ENCODE measurements around the gene SSU72.

DNA sequence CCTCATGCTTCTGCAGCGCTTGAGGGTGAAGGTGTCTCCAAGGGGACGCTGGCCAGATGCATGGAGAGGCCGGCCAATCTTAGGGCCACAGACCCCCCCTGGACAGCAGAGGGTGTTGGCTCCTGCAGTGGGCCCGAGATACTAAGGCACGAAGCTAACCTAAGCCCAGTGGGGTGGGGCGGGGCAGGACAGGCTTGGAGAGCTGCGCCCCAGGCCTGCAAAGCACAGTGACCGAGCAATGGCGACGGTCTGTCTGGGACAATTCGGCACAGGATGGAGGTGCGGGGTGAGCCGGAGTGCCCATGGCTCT, 24.0 kb upstream of the SSU72 start:
- TF ChIP-seq, protein P1, sequence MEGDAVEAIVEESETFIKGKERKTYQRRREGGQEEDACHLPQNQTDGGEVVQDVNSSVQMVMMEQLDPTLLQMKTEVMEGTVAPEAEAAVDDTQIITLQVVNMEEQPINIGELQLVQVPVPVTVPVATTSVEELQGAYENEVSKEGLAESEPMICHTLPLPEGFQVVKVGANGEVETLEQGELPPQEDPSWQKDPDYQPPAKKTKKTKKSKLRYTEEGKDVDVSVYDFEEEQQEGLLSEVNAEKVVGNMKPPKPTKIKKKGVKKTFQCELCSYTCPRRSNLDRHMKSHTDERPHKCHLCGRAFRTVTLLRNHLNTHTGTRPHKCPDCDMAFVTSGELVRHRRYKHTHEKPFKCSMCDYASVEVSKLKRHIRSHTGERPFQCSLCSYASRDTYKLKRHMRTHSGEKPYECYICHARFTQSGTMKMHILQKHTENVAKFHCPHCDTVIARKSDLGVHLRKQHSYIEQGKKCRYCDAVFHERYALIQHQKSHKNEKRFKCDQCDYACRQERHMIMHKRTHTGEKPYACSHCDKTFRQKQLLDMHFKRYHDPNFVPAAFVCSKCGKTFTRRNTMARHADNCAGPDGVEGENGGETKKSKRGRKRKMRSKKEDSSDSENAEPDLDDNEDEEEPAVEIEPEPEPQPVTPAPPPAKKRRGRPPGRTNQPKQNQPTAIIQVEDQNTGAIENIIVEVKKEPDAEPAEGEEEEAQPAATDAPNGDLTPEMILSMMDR (IDR thresholded peaks at IDR 0.05) = no peak
- TF ChIP-seq POLR2AphosphoS5 (IDR thresholded peaks at IDR 0.05; ENCODE audit: low read depth, low read length) (no peak), SIN3A (IDR thresholded peaks at IDR 0.05; ENCODE audit: borderline replicate concordance, insufficient read depth, low read depth, low read length) (no peak), TCF7L2 (IDR thresholded peaks at IDR 0.05; ENCODE audit: low read depth, low read length) (no peak)

All from Panc1 (cell line).